Effector CD8-positive, alpha-beta T cell (primary cell): ENCODE measurements around the gene BNC1.

ENCODE experiments used
- DNase-seq: peaks from one replicate; lab custom pipeline; 2025; lab: John Stamatoyannopoulos, UW
- total RNA-seq, 4 experiments: gene quantifications; one replicate each; lab custom pipeline; 2026; lab: John Stamatoyannopoulos, UW

BNC1 gene
- 0 reads per million in 4 experiments for total RNA-seq

- no peak for DNase-seq
Measured at GRCh38 chr15:83284559-83285283, at the start of gene BNC1. Gene BNC1 (minus strand): TSS chr15:83284664. CDS start chr15:83284628, 36 bp downstream.

- no peak for DNase-seq
Measured at GRCh38 chr15:83327041-83327440, 42.6 kb upstream of the BNC1 start.

DNA sequence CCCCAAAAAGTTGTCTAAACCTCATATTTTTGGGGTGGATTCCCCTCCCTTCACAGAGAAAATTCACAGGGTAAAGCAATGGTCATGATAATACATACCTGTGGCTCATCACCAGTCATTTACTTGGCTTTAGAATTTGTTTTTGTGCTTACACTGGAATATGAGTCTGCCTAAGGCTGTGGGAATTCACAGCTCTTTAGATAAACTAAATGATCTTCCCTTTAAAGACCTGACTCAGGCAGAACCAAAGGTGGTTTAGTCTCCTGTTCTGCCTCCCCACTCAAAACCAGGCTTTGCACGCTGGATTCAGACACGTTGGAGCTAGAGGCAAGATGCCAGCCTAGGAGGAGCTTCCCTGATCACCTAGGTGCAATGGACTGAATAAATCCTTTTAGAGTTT, 40.3 kb upstream of the BNC1 start:
- no peak for DNase-seq

DNA sequence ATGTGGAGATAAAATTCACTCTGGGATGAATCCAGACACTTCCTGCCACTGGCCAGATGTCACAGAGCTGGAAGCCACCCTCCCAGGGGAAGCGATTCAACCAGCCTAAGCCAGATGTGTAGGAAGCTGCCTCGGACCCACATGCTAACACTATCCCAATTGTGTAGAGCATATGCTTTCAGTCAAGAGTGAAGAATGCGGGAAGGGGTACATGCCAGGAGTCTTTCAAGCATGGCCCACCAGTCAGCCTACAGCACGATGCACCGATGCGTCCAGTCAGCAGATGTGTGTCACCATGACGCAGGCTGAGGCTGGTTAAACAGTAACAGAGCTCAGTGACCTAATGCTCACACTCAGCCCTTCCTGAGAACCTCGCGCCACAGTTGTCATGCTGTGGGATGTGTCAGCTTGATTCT, 38.8 kb upstream of the BNC1 start:
- DNase-seq, result no peak

DNA sequence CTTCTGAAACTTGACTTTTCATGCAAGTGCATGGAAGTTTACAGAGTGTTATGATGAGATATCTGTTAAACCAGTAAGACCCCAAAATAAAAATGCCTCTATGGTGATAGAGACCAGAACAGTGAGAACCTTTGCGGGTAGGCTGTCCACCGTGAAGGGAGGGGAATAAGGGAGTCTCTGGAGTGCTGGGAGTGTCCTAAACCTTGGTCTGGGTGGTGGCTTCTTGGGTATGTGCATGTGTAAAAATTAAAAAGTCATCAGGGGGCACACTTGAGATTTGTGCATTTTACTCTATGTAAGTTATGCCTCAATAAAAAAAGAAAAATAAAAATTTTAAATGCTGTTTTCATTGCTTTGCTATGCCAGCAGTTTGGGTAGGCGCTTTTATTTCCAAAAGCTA, 38.2 kb upstream of the BNC1 start:
- DNase-seq, result no peak

DNA sequence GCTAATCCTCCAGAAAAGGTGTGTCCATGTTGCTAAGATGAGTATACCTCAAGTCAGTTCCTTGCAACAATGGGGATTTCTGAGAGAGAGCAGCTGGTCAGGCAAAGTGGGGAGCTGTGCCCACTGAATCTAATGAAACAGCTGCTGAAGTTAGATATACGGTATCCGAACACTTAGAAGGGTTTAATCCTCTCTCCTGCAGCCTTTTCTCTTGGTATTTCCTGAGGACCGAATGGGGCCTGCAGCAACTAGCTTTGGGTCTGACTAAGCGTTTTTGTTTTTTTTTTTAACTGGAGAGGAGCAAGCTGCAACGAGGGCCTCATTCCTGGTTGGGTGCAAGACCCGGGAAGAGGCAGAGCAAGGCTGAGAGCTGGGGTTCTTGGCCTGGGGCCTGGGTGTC, 37.6 kb upstream of the BNC1 start:
- DNase-seq, result no peak

DNA sequence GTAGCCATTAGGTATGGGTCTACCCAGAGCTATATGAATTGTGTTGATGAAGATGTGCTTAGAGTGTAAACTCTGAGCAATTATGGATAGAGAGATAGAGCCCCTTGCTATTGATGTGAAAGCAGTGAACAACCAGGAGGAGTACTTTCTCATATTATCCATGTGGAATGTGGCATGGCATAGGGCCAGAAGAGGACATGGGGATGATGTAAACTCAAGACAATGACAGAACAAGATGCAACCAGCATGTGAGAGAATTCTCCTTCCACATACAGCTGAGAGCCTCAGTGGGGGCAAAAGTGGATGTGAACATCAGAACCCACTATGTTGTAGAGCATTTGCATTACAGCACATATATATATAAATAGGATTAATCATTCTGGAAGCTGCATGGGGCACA, 36.4 kb upstream of the BNC1 start:
- DNase-seq, result no peak

DNA sequence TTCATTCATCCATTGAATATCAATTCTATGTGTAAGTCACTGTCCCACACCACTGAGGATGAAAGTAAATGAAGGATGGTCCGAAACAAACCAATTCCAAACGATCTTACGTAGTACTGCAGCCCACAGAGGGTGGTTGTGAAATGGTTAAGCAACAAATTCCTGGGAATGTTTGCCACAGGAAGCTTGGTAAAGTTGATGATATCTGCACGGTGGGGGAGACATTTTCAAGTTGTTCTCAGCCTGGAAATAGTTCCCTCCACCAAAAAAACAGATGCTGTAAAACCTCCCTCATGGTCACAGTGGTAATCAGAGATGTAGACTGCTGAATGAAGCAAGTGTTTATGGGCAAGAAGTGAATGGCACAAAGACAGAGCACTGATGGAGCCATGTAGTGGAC, 35.9 kb upstream of the BNC1 start:
- DNase-seq, result no peak

DNA sequence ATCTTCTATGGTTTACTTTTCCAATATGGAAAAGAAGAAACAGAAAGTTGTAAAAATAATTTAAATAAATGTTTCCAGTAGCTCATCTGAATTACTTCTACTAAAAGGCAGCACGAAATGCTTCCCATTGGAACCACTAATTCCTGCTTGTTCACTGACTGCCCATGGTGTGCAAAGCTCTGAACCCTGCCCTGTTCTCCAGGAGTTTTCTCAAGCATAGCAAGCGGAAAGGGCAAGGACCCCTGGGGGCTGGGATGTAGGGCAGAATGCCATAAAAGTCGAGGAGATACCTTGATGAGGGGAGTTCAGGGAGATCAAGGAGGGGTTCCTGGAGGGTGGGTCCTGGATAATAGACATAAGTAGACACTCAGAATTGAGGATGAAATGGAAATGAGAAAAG, 35.3 kb upstream of the BNC1 start:
- DNase-seq, result no peak

DNA sequence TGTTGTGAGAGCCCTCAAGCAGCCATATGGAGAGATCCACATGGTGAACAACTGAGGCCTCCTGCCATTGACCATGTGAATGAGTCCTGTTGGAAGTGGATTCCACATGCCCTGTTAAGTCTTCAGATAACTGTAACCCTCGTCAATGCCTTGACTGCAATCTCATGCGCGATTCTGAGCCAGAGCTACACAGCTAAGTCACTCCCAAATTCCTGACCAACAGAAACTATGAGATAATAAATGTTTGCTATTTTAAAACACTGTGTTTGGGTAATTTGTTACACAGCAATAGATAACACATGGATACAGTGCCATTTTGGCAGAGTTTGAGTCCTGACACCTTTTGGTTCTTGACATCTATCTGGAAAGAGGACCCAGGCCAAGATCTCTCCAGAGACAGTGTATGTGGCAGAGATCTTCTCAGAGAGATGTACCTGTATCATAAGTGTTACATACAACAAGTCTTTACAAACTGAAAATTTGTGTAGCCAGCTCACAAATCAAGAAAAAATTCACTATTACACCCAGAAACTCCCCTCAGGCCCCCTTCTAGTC, 34.5 kb upstream of the BNC1 start:
- no peak for DNase-seq

DNA sequence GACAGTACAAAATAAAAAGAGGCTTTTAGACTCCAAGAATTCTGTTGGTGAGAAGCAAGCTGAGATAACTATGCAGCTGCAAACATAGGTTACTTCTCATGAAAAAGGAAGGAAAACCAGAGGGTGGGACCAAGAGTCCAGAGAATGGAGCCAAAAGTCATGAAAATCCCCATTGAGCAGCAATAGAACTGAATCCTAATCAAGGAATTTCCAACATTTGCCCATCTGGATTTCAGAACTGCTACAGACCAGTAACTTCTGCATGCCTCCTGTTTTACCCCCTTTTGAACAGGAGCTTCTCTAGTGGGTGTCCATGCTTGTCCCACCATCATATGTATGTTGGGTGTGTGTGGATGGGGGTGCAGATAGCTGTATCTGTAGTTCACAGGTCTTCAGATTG, 33.6 kb upstream of the BNC1 start:
- no peak for DNase-seq

DNA sequence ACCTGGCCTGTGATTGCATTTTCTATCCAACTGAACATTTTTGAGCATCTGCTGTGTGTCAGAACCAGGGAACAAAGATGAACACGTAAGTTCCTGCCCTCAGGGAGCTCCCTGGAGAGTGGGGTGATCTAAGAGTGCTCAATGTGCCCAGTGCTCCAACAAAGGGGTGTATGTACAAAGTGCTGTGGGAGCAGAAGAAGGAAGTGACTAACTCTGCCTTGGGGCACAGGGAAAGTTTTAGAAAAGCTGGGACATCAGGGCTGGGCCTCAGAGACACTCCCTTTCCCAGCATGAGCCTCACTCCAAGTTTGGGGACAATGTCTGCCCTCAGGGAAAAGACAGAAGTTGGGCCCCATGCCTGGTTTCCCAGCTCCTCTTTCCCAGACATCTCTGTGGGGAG, 27.6 kb upstream of the BNC1 start:
- no peak for DNase-seq

- no peak for DNase-seq
Measured at GRCh38 chr15:83310521-83311456, 26.3 kb upstream of the BNC1 start.

GRCh38 chr15:83308671-83309070, 24.2 kb upstream of the BNC1 start:
- no peak for DNase-seq

- DNase-seq, result no peak
Measured at GRCh38 chr15:83306561-83306960, 22.1 kb upstream of the BNC1 start.

DNA sequence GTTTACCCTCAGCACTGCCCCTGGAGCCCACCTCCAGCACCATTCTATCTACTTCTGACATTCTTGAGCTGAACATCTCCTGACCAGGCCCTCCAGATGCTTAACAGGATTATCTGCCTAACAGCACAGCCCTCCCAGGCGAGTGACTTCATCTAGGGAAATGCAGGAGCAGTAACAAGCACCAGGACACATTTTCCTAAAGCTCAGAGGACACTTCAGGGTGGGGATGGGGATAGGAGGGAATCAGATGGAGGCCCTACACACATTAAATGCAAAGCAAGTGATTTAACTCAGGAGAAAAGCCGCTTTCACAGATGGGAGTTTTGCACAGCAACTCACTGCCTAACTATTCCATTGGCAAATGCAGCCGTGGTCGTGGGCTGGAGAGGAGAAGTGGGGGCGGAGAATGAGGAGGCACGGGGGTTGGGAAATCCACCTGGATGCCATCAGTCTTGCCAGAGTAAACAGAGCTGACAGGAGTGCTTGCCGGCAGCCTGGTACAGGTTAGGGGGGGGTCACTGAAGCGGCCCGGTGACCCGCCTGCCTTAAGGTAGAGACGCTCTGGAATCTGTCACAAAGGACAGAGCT, 21.3 kb upstream of the BNC1 start:
- no peak for DNase-seq

DNA sequence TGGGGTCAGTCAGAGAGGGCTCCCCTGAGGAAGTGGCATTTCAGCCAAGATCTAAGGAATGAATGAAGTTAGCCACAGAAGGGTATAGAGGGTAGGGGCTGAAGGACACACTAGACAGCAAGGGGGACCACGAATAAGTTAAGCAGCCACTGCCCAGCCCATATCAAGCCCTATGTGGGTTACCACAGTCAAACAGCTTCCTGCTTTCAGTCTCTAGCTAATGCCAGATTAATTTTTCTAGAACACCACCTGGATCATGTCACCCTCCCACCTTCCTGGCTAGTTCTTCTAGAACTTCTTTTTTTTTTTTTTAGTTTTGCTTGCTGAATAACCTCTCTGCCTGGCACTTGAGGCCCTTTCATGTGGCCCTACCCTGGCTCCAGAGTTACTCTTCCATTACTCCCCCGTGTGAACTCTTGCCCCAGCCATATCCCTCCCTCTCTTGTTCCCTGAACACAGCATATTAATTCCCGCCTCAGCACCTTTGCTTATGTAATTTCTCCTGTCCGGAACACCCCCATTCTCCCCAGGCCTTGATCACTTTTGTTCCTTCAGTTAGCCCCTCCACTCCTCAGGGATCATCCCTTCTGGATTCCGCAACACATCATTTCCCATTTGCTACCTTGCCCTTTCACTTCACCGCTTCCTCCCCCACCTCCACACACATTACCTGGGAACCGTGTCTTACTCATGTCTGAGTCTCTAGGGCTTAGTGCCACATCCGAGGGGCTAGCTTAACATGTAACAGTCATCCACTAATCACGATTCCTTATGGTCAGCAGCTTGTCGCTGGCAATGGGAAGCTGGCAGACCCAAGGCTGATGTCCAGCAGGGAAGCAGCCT, 20.6 kb upstream of the BNC1 start:
- no peak for DNase-seq

GRCh38 chr15:83303535-83303934, 19.1 kb upstream of the BNC1 start:
- no peak for DNase-seq

- no peak for DNase-seq
Measured at GRCh38 chr15:83300826-83301225, 16.4 kb upstream of the BNC1 start.

DNA sequence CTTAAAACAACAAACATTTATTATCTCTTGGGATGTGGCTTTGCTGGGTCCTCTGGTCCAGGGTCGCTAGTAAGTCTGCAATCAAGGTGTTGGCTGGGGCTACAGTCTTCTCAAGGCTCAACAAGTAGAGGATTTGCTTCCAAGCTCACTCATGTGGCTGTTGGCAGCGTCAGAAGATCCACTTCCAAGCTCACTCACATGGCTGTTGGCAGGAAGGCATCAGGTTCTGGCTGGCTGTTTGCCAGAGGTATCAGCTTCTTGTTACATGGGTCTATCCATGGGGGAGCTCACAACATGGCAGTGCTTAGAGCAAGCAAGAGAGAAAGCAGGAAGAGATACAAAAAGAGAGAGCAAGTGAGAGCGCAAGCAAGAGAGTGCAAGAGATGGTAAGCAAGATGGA, 15.0 kb upstream of the BNC1 start:
- no peak for DNase-seq

DNA sequence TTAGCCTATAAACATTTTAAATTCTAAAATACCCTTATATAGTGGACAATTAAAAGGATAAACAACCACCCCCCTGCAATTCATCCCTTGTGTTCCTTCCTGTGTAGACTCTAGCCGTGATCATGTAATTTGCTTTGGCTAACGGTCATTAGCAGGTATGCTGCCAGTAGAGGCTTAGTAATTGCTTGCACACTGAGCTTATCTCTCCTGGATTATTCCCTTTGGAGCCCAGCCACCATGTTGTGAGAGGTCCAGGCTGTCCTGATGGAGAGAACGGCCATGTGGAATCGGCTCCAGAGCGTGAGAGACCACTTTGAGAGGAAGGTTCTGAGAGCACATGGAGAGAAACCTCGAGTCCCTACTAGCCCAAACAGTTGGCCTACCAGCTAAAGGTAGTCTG, 11.0 kb upstream of the BNC1 start:
- no peak for DNase-seq

DNA sequence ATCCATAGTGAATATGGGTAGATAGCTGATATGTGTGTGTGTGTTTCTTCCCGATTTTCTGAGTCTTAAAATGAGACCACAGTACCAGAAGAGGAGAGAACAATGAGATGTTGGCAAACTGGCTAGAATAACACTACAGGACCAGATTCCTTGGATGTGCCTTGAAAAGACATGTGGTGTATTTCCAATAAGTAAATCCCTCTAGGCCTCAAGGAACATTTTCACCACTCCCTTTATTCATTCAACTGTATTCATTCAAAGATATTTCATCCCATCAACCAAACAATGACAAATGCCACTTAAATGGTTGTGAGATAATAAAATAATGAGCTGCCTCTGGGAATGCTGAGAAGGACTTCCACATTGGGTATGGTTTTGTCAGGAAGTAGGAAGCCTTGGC, 8.7 kb upstream of the BNC1 start:
- no peak for DNase-seq
